Mesothelial cell of epicardium (in vitro differentiated cells): Measurements from ENCODE around the gene ADAM12. TPM values are rescaled to one million over a fixed set of nuclear protein-coding genes. Genes with fewer than 3 reads are reported as not detected.

Experiments
- DNase-seq, 2 experiments: peaks; one replicate each; pipeline ENCODE4 v3.0.0; 2021; ENCODE audit warnings: low spot score in 2 of 2; ENCODE audit not compliant: unreplicated experiment in 2 of 2
- H3K27ac Mint-ChIP-seq: 2 replicates; pipeline ENCODE4 v1.8.0; 2021; ENCODE audit warnings: mixed read lengths
- H3K27me3 Mint-ChIP-seq: 2 replicates; pipeline ENCODE4 v1.8.0; 2021; ENCODE audit warnings: low read depth, mixed read lengths
- H3K36me3 Mint-ChIP-seq: 2 replicates; pipeline ENCODE4 v1.8.0; 2021; ENCODE audit warnings: mixed read lengths
- H3K4me1 Mint-ChIP-seq: 2 replicates; pipeline ENCODE4 v1.8.0; 2021; ENCODE audit warnings: mixed read lengths
- H3K4me3 Mint-ChIP-seq: 2 replicates; pipeline ENCODE4 v1.8.0; 2021; ENCODE audit warnings: mild to moderate bottlenecking, moderate library complexity, mixed read lengths
- H3K9me3 Mint-ChIP-seq: 2 replicates; pipeline ENCODE4 v1.8.0; 2021; ENCODE audit warnings: mixed read lengths
- total RNA-seq: library from RNA; stranded (reverse); gene quantifications from 3 replicates; pipeline ENCODE4 v1.2.1, GENCODE V29; 2021
- TF ChIP-seq, protein P1 (sequence below): fragments of 200-600 bp; sonication (generic); IDR thresholded peaks from one replicate; pipeline ENCODE4 v1.5.0; 2021; ENCODE audit warnings: antibody characterized with exemption; ENCODE audit not compliant: unreplicated experiment

Gene ADAM12
- total RNA-seq, 1 donor from 2014 or later = 13.3 TPM

DNA sequence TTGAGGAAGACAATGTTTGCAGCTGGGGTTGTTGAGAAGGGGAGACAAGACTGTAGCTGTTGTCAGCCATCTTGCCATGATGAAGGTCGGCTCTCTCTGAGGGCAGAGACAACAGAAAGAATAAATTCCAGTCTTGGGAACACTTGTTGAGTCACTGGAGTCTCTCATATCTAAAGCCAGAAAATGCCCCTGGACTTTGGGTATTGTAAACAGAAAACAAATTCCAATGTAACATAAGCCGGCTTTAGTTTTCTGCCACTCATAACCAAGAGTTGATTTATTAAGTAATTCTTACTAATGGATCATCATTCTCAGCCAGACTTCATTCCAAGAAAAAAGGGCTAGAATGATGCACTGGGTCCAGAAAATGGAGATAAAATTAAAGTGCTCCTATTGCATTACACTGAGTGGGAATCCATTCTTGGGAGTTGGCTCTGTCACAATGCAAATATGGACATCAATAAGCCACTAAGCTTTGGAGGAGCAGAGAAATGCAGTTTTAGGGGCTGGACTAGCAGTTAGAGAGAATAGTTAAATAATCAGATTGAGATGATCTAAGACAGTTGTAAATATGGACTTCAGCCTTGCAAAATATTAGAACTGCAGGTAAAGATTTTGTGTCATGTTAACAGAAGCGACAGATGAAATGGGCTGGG is 78.9 kb downstream of the ADAM12 start:
- no peak overlapping the region for H3K27ac Mint-ChIP-seq

DNA sequence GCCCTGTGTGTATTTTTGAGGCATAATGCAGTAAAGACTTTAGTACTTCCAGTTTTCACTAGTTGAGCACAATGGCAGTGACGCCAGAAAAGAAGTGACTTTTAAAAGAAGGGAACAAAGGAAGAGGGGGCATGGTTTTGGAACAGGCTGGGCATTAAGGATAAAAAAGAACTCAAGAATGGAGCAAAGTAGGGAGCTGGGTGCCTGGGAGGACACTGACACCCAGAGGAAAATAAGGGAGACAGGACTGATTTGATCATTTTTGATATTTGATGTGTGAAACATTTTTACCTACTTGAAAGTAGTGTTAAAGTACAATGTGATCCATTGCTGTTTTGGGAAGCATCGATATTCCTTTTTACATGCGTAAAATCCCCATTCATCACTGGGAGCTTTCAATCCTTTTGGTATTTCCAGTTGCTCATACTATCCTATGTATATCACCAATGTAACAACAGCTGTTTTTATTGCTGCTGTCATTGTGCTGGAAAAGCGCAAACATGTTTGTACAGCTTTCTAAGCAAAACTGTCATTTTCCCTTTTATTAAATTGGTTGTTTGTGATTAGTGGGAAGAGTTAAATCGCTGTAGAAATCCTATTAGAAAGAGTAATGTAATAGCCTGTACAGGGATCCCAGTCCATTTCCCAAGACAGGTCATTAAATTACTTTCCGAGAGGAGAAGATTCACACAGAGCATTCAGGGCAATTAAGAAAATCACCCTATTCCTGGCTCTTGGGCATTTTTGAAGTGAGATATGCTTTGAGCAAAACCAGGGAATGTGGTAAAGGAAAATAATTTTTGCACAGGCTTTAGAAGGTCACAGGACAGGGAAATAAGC is 85.2 kb downstream of the ADAM12 start:
- Mint-ChIP-seq H3K27ac (no peak overlapping the region), H3K4me1 (peaks cover 8% of the 10 kb centered on the region), H3K9me3 (peaks cover 22% of the 10 kb centered on the region), H3K36me3 (peaks cover 4% of the 10 kb centered on the region), H3K4me3 (no peak overlapping the region), H3K27me3 (peaks cover 6% of the 10 kb centered on the region)
- no peak for DNase-seq
- TF ChIP-seq, protein P1, sequence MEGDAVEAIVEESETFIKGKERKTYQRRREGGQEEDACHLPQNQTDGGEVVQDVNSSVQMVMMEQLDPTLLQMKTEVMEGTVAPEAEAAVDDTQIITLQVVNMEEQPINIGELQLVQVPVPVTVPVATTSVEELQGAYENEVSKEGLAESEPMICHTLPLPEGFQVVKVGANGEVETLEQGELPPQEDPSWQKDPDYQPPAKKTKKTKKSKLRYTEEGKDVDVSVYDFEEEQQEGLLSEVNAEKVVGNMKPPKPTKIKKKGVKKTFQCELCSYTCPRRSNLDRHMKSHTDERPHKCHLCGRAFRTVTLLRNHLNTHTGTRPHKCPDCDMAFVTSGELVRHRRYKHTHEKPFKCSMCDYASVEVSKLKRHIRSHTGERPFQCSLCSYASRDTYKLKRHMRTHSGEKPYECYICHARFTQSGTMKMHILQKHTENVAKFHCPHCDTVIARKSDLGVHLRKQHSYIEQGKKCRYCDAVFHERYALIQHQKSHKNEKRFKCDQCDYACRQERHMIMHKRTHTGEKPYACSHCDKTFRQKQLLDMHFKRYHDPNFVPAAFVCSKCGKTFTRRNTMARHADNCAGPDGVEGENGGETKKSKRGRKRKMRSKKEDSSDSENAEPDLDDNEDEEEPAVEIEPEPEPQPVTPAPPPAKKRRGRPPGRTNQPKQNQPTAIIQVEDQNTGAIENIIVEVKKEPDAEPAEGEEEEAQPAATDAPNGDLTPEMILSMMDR = no peak

More for the DNA sequence above, 78.9 kb downstream of the ADAM12 start:
- TF ChIP-seq, protein P1 = no peak
- H3K4me3 Mint-ChIP-seq = no peak overlapping the region
- H3K4me1 Mint-ChIP-seq = no peaks in the 10 kb centered on the region
- DNase-seq = no peak
- peaks cover under 1% of the 10 kb centered on the region for H3K36me3 Mint-ChIP-seq
- H3K9me3 Mint-ChIP-seq = peaks cover 10% of the 10 kb centered on the region
- peaks cover 9% of the 10 kb centered on the region for H3K27me3 Mint-ChIP-seq

DNA sequence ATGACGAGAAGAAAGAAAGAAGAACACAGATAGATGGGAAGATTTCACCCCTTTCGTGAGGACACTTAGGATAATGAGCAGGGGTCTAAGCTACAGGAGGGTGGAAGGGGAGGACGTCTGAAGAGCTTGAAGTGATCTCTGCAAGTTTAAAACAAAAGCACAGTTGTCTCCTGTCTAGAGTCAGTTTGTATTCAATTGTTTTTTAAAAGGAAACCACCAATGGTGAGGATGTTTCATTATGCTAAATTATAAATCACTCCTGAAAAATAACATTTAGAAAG is 85.9 kb downstream of the ADAM12 start:
- peaks cover 27% of the 10 kb centered on the region for H3K9me3 Mint-ChIP-seq
- TF ChIP-seq, protein P1 = no peak
- H3K36me3 Mint-ChIP-seq = peaks cover 4% of the 10 kb centered on the region
- H3K4me3 Mint-ChIP-seq = no peak overlapping the region
- peaks cover 5% of the 10 kb centered on the region for H3K27me3 Mint-ChIP-seq
- H3K4me1 Mint-ChIP-seq = peaks cover 8% of the 10 kb centered on the region
- DNase-seq = no peak
- H3K27ac Mint-ChIP-seq = peak overlapping the region; percentile 37

DNA sequence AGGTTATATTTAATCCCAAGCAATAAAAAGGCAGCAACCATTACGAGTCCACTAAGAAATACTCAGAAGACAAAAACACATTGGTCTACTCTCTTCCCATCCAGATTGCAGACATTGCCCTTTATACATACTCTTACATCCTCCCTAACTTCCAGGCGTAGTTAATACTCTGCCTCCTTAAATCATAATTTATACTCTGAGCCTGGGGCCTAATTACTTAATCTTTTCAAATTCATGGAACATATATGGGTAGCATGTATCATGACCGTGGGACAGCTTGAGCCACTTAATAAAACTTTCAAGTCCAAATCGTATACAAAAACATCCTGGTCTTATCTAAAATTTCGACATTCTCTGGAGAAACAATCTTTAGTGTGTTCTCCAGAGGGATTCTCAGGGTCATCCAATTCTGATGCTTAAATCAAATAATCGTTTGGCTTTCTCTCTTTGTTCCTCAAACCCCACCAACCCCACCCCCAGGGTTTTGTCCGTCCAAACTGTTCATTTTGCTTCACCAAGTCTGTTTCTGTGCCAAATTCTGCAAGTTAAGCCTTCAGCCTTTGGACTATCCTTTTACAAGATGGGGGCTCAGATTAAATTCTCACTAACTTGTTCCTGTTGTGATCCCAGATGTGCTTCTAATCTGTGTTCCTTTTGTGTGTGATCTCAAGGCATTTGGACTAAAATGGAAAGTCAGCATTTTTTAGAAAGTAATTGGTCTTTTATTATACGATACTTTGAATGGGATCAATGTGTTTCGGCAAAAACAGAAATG is 86.4 kb downstream of the ADAM12 start:
- Mint-ChIP-seq H3K4me3 (no peak overlapping the region), H3K9me3 (peaks cover 27% of the 10 kb centered on the region), H3K27ac (peak overlapping the region; percentile 37), H3K36me3 (peaks cover 4% of the 10 kb centered on the region), H3K27me3 (peaks cover 4% of the 10 kb centered on the region), H3K4me1 (peaks cover 8% of the 10 kb centered on the region)
- no peak for DNase-seq
- TF ChIP-seq, protein P1 = no peak

DNA sequence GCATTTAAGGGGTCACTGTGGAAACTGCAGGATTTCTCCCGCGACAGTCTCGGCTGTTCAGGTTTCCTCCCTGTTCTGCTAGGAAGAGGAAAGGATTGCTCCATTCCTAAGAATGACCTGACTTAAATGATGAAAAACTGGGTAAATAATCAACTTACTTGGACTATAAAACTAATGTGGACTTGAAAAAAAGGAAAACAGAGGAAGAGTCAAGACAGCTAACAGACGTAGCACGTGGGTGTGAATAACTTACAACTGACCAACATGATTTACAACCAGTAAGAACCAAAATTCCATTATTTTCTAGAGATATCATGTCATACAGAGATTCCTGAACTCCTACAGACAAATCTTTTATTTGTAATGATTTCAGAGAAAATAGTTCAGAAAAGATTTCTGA is 93.8 kb downstream of the ADAM12 start:
- H3K27me3 Mint-ChIP-seq = peaks cover 15% of the 10 kb centered on the region
- no peak for DNase-seq
- TF ChIP-seq, protein P1 = no peak
- H3K27ac Mint-ChIP-seq = no peak overlapping the region
- H3K36me3 Mint-ChIP-seq = peaks cover 2% of the 10 kb centered on the region
- H3K9me3 Mint-ChIP-seq = peaks cover 10% of the 10 kb centered on the region
- peaks cover 4% of the 10 kb centered on the region for H3K4me1 Mint-ChIP-seq
- H3K4me3 Mint-ChIP-seq = no peak overlapping the region
